WTC11 (cell line): ENCODE data around the gene LRP10. TPM values are rescaled to one million over a fixed set of nuclear protein-coding genes. Genes with fewer than 3 reads are reported as not detected.
A peak's percentile ranks its signal among the peaks of the same experiment; 100 is the strongest.

Source experiments
- ATAC-seq: fragments of 200-7000 bp; cut with Tn5 transposase; 2 replicates; pipeline ENCODE4 v1.10.0; 2021; ENCODE audit warnings: mild to moderate bottlenecking, moderate library complexity
- CTCF ChIA-PET: fragments of 300-600 bp; sonication (Branson Sonifier 250); formaldehyde crosslinking; loops from one replicate; lab custom pipeline; 2021; ENCODE audit warnings: antibody characterized with exemption; lab: Charles Lee
- POLR2A ChIA-PET: fragments of 350-600 bp; sonication (Branson Sonifier 250); formaldehyde crosslinking; loops from one replicate; lab custom pipeline; 2021; ENCODE audit warnings: antibody characterized with exemption; lab: Charles Lee
- DNase-seq: peaks from one replicate; pipeline ENCODE4 v3.0.0; 2021; ENCODE audit warnings: low spot score
- H3K27ac Mint-ChIP-seq: 2 replicates; pipeline ENCODE4 v1.8.0; 2021; ENCODE audit warnings: mixed read lengths
- H3K27me3 Mint-ChIP-seq: 2 replicates; pipeline ENCODE4 v1.8.0; 2021; ENCODE audit warnings: low read depth, mild to moderate bottlenecking, moderate library complexity, mixed read lengths
- H3K36me3 Mint-ChIP-seq: 2 replicates; pipeline ENCODE4 v1.8.0; 2021; ENCODE audit warnings: mixed read lengths
- H3K4me1 Mint-ChIP-seq: 2 replicates; pipeline ENCODE4 v1.8.0; 2022; ENCODE audit warnings: mixed read lengths
- H3K4me3 Mint-ChIP-seq: 2 replicates; pipeline ENCODE4 v1.8.0; 2021; ENCODE audit warnings: mild to moderate bottlenecking, moderate library complexity, mixed read lengths
- H3K9me3 Mint-ChIP-seq: 2 replicates; pipeline ENCODE4 v1.8.0; 2021; ENCODE audit warnings: mixed read lengths
- ESRRA ChIP-seq: sonication (generic); formaldehyde crosslinking; IDR thresholded peaks from 2 replicates; pipeline ENCODE4 v1.8.1; 2022; ENCODE audit warnings: mild to moderate bottlenecking, missing genetic modification reagents, borderline replicate concordance
- GABPB1 ChIP-seq: sonication (generic); formaldehyde crosslinking; IDR thresholded peaks from 2 replicates; pipeline ENCODE4 v1.8.1; 2023; ENCODE audit warnings: mild to moderate bottlenecking, missing genetic modification reagents
- HMGXB4 ChIP-seq: sonication (generic); formaldehyde crosslinking; IDR thresholded peaks from 2 replicates; pipeline ENCODE4 v1.8.1; 2023; ENCODE audit warnings: mild to moderate bottlenecking, moderate library complexity, missing genetic modification reagents
- IRF2 ChIP-seq: sonication (generic); formaldehyde crosslinking; IDR thresholded peaks from 2 replicates; pipeline ENCODE4 v1.8.0; 2022; ENCODE audit warnings: low read depth, missing genetic modification reagents, borderline replicate concordance
- MYBL2 ChIP-seq: sonication (generic); formaldehyde crosslinking; IDR thresholded peaks from 2 replicates; pipeline ENCODE4 v1.8.1; 2023; ENCODE audit warnings: mild to moderate bottlenecking, moderate library complexity, missing genetic modification reagents
- OVOL2 ChIP-seq: fragments of 250-450 bp; sonication (Bioruptor Pico); IDR thresholded peaks from 2 replicates; pipeline ENCODE4 v1.9.0; 2021; ENCODE audit warnings: mild to moderate bottlenecking, borderline replicate concordance
- SOX15 ChIP-seq: fragments of 250-450 bp; sonication (Bioruptor Pico); IDR thresholded peaks from 2 replicates; pipeline ENCODE4 v1.9.0; 2021; ENCODE audit warnings: mild to moderate bottlenecking
- ZBTB43 ChIP-seq: sonication (generic); formaldehyde crosslinking; IDR thresholded peaks from 2 replicates; pipeline ENCODE4 v1.8.1; 2023; ENCODE audit warnings: mild to moderate bottlenecking, missing genetic modification reagents
- ZNF138 ChIP-seq: sonication (generic); formaldehyde crosslinking; conservative IDR thresholded peaks from 2 replicates; pipeline ENCODE4 v1.8.1; 2022; ENCODE audit warnings: mild to moderate bottlenecking, moderate library complexity, missing genetic modification reagents
- total RNA-seq: library from RNA; stranded (reverse); gene quantifications from 3 replicates; pipeline ENCODE4 v1.2.3, GENCODE V29; 2021
- TF ChIP-seq, protein P1 (sequence below): fragments of 200-600 bp; IDR thresholded peaks from 2 replicates; pipeline ENCODE4 v1.8.0; 2022; ENCODE audit warnings: antibody characterized with exemption
- TF ChIP-seq, protein P2 (sequence below): sonication (generic); formaldehyde crosslinking; IDR thresholded peaks from 2 replicates; pipeline ENCODE4 v1.8.1; 2023; ENCODE audit warnings: mild to moderate bottlenecking, missing genetic modification reagents
- TF ChIP-seq, protein P3 (sequence below): fragments of 250-450 bp; sonication (Bioruptor Pico); IDR thresholded peaks from 2 replicates; pipeline ENCODE4 v2.1.2; 2022; ENCODE audit warnings: mild to moderate bottlenecking, moderate library complexity
- TF ChIP-seq, protein P4 (sequence below): sonication (generic); formaldehyde crosslinking; IDR thresholded peaks from 2 replicates; pipeline ENCODE4 v1.8.1; 2022; ENCODE audit warnings: low read depth, missing genetic modification reagents, borderline replicate concordance

LRP10 gene
- total RNA-seq, 1 experiment from 2014 or later = 24.0 TPM

- TF ChIP-seq, protein P1, sequence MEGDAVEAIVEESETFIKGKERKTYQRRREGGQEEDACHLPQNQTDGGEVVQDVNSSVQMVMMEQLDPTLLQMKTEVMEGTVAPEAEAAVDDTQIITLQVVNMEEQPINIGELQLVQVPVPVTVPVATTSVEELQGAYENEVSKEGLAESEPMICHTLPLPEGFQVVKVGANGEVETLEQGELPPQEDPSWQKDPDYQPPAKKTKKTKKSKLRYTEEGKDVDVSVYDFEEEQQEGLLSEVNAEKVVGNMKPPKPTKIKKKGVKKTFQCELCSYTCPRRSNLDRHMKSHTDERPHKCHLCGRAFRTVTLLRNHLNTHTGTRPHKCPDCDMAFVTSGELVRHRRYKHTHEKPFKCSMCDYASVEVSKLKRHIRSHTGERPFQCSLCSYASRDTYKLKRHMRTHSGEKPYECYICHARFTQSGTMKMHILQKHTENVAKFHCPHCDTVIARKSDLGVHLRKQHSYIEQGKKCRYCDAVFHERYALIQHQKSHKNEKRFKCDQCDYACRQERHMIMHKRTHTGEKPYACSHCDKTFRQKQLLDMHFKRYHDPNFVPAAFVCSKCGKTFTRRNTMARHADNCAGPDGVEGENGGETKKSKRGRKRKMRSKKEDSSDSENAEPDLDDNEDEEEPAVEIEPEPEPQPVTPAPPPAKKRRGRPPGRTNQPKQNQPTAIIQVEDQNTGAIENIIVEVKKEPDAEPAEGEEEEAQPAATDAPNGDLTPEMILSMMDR = no peak
- TF ChIP-seq ESRRA (CRISPR knock-in tag) = no peak
- TF ChIP-seq OVOL2 (CRISPR knock-in tag) = no peak
- TF ChIP-seq IRF2 (CRISPR knock-in tag) = no peak
- TF ChIP-seq SOX15 (CRISPR knock-in tag) = no peak
- TF ChIP-seq, protein P2, sequence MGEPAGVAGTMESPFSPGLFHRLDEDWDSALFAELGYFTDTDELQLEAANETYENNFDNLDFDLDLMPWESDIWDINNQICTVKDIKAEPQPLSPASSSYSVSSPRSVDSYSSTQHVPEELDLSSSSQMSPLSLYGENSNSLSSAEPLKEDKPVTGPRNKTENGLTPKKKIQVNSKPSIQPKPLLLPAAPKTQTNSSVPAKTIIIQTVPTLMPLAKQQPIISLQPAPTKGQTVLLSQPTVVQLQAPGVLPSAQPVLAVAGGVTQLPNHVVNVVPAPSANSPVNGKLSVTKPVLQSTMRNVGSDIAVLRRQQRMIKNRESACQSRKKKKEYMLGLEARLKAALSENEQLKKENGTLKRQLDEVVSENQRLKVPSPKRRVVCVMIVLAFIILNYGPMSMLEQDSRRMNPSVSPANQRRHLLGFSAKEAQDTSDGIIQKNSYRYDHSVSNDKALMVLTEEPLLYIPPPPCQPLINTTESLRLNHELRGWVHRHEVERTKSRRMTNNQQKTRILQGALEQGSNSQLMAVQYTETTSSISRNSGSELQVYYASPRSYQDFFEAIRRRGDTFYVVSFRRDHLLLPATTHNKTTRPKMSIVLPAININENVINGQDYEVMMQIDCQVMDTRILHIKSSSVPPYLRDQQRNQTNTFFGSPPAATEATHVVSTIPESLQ = no peak
- no peak for TF ChIP-seq ZNF138 (CRISPR knock-in tag)
- TF ChIP-seq, protein P3, sequence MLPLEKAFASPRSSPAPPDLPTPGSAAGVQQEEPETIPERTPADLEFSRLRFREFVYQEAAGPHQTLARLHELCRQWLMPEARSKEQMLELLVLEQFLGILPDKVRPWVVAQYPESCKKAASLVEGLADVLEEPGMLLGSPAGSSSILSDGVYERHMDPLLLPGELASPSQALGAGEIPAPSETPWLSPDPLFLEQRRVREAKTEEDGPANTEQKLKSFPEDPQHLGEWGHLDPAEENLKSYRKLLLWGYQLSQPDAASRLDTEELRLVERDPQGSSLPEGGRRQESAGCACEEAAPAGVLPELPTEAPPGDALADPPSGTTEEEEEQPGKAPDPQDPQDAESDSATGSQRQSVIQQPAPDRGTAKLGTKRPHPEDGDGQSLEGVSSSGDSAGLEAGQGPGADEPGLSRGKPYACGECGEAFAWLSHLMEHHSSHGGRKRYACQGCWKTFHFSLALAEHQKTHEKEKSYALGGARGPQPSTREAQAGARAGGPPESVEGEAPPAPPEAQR = no peak
- TF ChIP-seq MYBL2 (CRISPR knock-in tag) = no peak
- no peak for TF ChIP-seq ZBTB43
- TF ChIP-seq, protein P4, sequence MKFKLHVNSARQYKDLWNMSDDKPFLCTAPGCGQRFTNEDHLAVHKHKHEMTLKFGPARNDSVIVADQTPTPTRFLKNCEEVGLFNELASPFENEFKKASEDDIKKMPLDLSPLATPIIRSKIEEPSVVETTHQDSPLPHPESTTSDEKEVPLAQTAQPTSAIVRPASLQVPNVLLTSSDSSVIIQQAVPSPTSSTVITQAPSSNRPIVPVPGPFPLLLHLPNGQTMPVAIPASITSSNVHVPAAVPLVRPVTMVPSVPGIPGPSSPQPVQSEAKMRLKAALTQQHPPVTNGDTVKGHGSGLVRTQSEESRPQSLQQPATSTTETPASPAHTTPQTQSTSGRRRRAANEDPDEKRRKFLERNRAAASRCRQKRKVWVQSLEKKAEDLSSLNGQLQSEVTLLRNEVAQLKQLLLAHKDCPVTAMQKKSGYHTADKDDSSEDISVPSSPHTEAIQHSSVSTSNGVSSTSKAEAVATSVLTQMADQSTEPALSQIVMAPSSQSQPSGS (CRISPR knock-in tag) = no peak
- no peak for TF ChIP-seq HMGXB4 (CRISPR knock-in tag)
Measured at GRCh38 chr14:22898302-22899090, 27.0 kb downstream of the LRP10 start (continued).

GRCh38 chr14:22900081-22900799, 28.7 kb downstream of the LRP10 start:
- peaks cover 43% of the 10 kb centered on the region for H3K36me3 Mint-ChIP-seq
- no peak overlapping the region for H3K4me3 Mint-ChIP-seq
- peak; percentile 31; the same call in 1 of the 2 replicates for TF ChIP-seq GABPB1 (CRISPR knock-in tag)
- TF ChIP-seq, protein P4 (CRISPR knock-in tag) = no peak
- TF ChIP-seq, protein P1 = 0 out of 2 replicates have a peak, but pooled peaks have one; percentile 27
- DNase-seq (peak; percentile 28), ATAC-seq (peak; percentile 79)
- no peak overlapping the region for H3K27ac Mint-ChIP-seq
- H3K4me1 Mint-ChIP-seq = peaks cover 8% of the 10 kb centered on the region
- POLR2A ChIA-PET = interaction anchor here (0.9 to 2.1 kb wide), 4 partner anchors 14 to 77 kb away, joined by 4 to 6 read pairs (median 4); partner anchors contain the start of genes LRP10 and REM2
- H3K9me3 Mint-ChIP-seq = no peaks in the 10 kb centered on the region
- CTCF ChIA-PET = interaction anchor here (0.5 to 4.0 kb wide), 43 partner anchors 8 to 344 kb away, joined by 3 to 52 read pairs (median 4); partner anchors contain the start of genes HAUS4, LRP10, OXA1L and PRMT5
- peaks cover 49% of the 10 kb centered on the region for H3K27me3 Mint-ChIP-seq
